ENCODE results near the gene COL26A1.
"Not testable (repeated sequence)": the region's sequence is repeated elsewhere in the genome, so short reads cannot be mapped to it uniquely, and the experiment has no call there.

Gene COL26A1

DNA sequence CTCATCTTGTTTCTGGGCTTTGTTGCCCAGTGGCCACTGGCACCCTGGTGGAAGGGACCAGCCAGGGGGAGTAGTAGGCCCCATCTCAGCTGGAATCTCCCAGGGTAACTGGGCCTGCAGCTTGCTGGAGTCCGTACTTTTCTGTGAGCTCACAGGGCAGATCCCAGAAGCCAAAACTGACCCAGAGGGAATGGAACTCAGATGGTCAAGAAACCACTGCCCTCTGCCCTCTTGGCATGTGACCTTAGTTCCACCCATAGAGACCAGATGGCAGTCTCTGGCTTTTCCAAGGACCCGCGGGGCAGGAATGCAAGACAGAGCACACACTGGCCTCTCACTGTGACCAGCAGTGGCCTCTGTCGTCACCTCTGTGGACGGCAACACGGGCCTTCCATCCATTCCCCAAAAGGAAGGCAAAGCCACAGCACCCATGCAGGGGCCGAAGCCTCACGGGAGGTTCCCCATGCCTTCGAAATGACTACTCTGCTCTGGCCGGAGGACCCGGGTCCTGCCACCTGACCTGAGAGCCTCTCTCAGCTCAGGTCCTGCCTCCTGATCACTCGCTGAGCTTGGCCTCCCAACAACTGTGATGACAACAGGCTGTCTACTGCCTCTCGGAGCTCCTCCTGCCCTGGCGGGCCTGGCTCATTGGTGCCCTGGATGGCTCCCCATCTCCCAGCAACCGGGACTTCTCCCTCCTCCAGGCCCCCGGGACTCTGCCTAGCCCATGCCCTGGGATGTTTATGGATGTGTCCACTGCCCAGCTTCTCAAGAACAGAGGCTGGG, 236.5 kb downstream of the COL26A1 start:
- no peak for DNase-seq (ENCODE audit: low spot score)

DNA sequence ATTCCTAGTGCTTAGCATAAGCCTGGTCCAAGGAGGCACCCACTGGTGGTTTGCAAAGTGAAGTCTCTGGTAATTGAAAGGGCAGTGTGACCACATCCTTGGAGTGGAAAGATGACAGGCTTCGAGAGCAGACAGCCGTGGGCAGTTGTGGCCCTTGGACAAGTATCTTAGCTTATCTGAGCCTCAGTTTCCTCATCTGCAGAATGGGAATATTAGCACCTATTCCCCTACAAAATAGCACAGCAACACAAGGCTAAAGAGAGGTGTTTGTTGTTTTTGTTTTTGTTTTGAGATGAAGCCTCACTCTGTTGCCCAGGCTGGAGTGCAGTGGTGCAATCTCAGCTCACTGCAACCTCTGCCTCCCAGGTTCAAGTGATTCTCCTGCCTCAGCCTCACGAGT, 237.1 kb downstream of the COL26A1 start:
- no peak for DNase-seq (ENCODE audit: low spot score)

- DNase-seq (ENCODE audit: low spot score) = no peak
Observed at GRCh38 chr7:101602082-101602481, 239.4 kb downstream of the COL26A1 start.

- peak; percentile 48 for DNase-seq (ENCODE audit: low spot score)
Observed at GRCh38 chr7:101602484-101603241, 240.0 kb downstream of the COL26A1 start.

- no peak for DNase-seq (ENCODE audit: low spot score)
Observed at GRCh38 chr7:101604331-101604933, 241.8 kb downstream of the COL26A1 start.

DNA sequence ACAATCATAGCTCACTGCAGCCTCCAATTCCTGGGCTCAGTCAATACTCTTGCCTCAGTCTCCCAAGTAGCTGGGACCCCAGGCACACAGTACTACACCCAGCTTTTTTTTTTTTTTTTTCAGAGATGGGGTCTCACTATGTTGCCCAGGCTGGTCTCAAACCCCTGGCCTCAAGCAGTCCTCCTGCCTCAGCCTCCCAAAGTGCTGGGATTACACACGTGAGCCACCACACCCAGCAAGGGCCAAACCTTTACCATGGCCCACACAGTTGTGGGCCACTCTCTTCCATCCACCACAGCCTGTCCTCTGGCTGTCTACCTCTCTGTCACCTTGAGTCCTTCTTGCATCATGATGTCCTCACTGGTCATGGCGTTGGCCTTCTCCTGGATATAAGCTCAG, 242.3 kb downstream of the COL26A1 start:
- DNase-seq (ENCODE audit: low spot score) = not testable (repeated sequence)

- no peak for DNase-seq (ENCODE audit: low spot score)
Observed at GRCh38 chr7:101605611-101606497, 243.2 kb downstream of the COL26A1 start.

GRCh38 chr7:101606498-101606923, 243.8 kb downstream of the COL26A1 start:
- DNase-seq (ENCODE audit: low spot score) = no peak

Data from CD4-positive, alpha-beta T cell treated with Interleukin-15 for 4 hours (primary cell).